ENCODE data around the gene TMEM200A.

Gene TMEM200A

DNA sequence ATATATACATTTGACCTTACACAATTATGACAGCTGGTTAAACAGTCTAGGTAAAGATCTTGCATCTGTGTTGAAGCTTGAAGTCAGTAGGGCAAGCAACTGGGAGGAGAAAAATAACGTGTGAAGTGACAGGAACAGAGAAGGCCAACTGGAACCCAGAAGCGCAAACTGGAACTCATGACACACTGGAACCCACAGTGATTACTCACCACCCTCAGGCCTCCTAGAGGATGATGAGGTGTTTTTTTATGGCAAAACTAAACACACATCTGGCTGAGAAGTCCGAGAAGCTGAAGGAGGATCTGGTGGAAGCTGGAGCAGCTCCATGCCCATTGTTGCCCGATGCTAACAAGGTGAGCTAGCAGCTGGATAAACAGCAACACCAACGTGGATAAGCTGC, 108.1 kb downstream of the TMEM200A start:
- no peak overlapping the region for H3K4me3 Mint-ChIP-seq
- H3K9me3 Mint-ChIP-seq: peaks cover 6 to 31% of the 10 kb centered on the region in 2 donors
- H3K27ac Mint-ChIP-seq: no peak overlapping the region
- peaks cover 10% of the 10 kb centered on the region for H3K4me1 Mint-ChIP-seq
- no peak for DNase-seq
- H3K27me3 Mint-ChIP-seq: no peaks in the 10 kb centered on the region
- no peak for ATAC-seq

DNA sequence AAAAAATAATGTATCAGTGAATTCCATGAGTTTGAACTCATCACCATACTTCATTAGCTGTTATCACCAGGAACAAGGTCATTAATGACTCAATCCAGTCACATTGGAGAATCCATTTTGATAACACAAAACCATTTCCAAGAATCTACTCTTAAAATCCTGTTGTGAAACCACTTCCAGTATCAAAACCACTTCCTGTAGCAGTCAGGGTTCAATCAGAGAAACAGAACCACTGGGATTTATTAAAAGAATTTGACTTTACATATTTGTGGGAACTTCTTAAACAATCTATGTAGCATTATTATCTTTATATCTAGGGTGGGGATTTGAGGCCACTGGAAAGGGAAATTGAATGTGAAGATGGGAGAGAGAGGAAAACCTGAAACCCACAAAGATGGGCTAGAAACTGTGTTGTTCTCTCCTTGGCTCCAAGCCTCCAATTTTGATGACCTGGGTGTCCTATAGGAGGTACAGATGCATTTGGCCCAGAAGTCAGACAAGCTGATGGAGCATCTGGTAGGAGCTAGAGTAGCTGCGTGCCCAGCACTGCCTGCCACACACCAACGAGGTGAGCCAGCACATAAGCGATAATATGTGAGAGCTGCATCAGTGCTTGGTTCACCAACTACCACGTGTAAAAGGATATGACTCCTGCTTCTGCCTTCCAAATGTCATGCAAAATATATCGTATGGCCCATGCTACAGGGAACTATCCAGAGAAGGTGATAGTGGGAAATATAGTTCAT, 117.0 kb downstream of the TMEM200A start:
- peaks cover 7 to 20% of the 10 kb centered on the region in 2 donors for H3K9me3 Mint-ChIP-seq
- no peak overlapping the region for H3K27ac Mint-ChIP-seq
- ATAC-seq (no peak), DNase-seq (no peak)
- no peaks in the 10 kb centered on the region for H3K27me3 Mint-ChIP-seq
- no peak overlapping the region for H3K4me3 Mint-ChIP-seq
- peaks cover 16% of the 10 kb centered on the region for H3K4me1 Mint-ChIP-seq

DNA sequence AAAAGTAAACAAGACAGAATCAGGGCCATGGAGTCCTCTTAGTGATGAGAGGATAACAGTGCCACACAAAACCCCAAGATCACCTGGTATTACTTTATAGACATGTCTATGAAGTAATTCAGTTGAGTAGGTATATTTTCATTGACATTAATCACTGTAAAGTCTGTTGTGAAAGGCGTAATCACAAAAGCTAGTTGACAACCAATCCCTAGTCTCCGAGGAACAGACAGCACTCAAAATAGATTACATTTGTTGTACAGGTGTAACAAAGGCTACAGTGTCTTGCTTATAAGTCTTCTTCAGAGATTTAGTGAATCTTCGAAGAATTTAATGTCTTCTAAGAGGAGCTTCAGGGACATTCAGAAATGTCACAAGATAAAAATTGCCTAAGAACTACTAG, 120.1 kb downstream of the TMEM200A start:
- DNase-seq: no peak
- ATAC-seq: no peak
- H3K4me1 Mint-ChIP-seq: peaks cover 16% of the 10 kb centered on the region
- peaks cover 0 to 14% of the 10 kb centered on the region in 2 donors for H3K9me3 Mint-ChIP-seq
- no peak overlapping the region for H3K4me3 Mint-ChIP-seq
- no peak overlapping the region for H3K27ac Mint-ChIP-seq
- no peaks in the 10 kb centered on the region for H3K27me3 Mint-ChIP-seq

DNA sequence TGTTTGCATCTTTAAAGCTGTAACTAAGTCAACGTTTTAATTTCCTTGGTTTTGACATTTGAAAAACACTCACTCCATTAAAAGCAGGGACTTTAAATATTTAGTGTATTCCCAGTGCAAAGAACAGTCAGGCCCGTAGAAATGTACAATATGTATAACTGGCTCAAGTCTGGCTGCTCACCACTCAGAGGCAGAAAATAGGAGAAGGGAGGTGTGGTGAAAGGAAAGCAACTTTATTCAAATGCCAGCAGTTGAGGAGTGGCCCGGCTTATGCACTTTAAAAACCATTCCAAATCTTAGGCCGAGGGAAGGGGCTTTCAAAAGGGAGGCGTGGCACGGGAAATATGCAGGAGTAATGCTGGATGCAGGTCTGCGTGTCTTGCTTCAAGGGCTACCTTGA, 120.6 kb downstream of the TMEM200A start:
- DNase-seq (no peak), ATAC-seq (no peak)
- H3K27ac Mint-ChIP-seq: no peak overlapping the region
- peaks cover 0 to 20% of the 10 kb centered on the region in 2 donors for H3K9me3 Mint-ChIP-seq
- H3K4me1 Mint-ChIP-seq: peaks cover 16% of the 10 kb centered on the region
- no peaks in the 10 kb centered on the region for H3K27me3 Mint-ChIP-seq
- no peak overlapping the region for H3K4me3 Mint-ChIP-seq

DNA sequence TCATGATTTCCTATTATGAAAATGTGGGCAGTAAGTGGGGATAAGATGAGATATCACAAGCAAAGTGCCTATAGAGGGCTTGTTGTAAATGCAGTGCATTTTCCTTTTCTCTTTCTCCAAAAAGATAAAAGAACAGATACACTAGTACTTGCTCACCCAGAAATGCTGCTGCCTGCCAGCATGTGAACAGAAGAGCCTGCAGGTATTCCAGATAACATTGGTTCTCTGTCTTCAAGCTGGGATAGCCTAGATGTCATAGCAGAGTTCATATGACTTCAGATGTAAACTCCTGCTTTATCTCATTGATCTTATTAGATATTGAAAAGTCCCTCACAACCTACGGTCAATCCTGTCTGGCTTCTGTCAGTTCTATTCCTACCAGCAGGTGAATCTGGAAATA, 123.7 kb downstream of the TMEM200A start:
- H3K4me1 Mint-ChIP-seq: no peaks in the 10 kb centered on the region
- ATAC-seq (no peak), DNase-seq (no peak)
- no peak overlapping the region for H3K27ac Mint-ChIP-seq
- H3K27me3 Mint-ChIP-seq: no peaks in the 10 kb centered on the region
- H3K4me3 Mint-ChIP-seq: no peak overlapping the region
- peaks cover 7 to 32% of the 10 kb centered on the region in 2 donors for H3K9me3 Mint-ChIP-seq
